GM12875 (cell line): ENCODE measurements around the gene PDZRN3.

ENCODE experiments used
- H3K4me3 ChIP-seq: one replicate; pipeline ENCODE4 v1.5.1; 2011; ENCODE audit warnings: low read depth, low read length, control low read depth
- TF ChIP-seq, protein P1 (sequence below): IDR thresholded peaks from 2 replicates; pipeline ENCODE4 v1.5.1; 2011; ENCODE audit warnings: low read depth, mild to moderate bottlenecking, control low read depth, inconsistent platforms, low read length, moderate library complexity, borderline replicate concordance; ENCODE audit not compliant: insufficient read depth

Gene PDZRN3

DNA sequence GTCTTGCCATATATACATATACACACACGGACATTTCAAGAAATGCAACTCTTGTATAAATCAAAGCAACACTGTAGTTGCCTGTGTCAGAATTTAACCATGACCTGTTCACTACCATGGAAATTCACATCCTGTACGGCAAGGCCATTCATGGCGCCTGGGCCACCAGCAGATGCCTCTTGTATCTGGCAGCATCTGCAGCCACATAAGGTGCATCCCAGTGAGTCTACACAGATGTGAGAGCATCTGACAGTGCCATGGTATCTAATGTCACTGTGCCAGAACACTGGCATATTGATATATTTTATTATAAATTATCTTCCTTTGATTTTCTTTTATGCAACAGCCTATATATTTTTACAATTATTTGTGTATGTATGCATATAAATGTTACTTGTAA lies 25.1 kb downstream of the PDZRN3 start:
- TF ChIP-seq, protein P1, sequence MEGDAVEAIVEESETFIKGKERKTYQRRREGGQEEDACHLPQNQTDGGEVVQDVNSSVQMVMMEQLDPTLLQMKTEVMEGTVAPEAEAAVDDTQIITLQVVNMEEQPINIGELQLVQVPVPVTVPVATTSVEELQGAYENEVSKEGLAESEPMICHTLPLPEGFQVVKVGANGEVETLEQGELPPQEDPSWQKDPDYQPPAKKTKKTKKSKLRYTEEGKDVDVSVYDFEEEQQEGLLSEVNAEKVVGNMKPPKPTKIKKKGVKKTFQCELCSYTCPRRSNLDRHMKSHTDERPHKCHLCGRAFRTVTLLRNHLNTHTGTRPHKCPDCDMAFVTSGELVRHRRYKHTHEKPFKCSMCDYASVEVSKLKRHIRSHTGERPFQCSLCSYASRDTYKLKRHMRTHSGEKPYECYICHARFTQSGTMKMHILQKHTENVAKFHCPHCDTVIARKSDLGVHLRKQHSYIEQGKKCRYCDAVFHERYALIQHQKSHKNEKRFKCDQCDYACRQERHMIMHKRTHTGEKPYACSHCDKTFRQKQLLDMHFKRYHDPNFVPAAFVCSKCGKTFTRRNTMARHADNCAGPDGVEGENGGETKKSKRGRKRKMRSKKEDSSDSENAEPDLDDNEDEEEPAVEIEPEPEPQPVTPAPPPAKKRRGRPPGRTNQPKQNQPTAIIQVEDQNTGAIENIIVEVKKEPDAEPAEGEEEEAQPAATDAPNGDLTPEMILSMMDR, result no peak
- no peak overlapping the region for H3K4me3 ChIP-seq

DNA sequence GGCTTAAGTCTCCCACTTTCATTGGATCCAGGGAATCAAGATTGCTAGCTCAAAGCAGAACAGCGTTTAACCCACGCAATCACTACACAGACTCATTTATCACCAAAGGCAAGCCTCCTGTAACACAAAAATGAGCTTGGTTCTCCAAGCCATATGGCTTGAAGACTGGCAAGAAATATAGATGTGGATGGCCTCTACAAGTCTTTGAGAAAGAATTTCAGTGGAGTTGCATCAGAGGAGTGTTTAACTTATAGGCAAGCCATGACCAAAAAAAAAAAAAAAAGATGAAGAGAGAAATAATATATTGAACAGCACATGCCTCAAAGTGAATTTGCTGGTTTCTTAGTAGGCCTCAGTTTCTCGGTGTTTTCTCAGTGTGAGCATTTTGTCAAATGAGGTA lies 27.3 kb downstream of the PDZRN3 start:
- no peak overlapping the region for H3K4me3 ChIP-seq
- TF ChIP-seq, protein P1, result no peak

- TF ChIP-seq, protein P1, result no peak
- H3K4me3 ChIP-seq, result no peak overlapping the region
These were observed 32.3 kb downstream of the PDZRN3 start for GRCh38 chr3:73592154-73593144.

DNA sequence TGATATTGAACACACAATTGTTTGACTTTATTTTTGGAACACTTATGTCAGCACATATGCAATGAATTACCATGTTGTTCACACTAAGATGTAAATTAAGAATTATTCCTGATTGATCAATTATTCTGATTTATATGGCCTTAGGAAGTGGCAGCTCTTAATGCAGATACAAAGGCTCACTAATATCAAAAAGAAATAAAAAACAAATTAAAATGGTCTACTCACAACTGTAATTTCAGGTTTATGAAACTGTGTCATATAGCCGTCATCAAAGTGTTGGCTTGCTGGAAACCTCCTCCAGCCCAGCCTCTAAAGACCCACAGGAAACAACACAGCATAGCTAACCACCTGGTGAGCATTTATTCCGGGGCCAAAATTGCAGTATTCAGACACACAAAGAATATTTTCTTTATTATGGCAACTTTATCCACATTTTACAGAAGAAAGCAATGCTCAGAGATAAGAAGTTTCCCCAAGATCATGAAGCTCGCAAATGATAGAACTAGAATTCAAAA lies 33.4 kb downstream of the PDZRN3 start:
- TF ChIP-seq, protein P1, result no peak
- H3K4me3 ChIP-seq, result no peak overlapping the region

DNA sequence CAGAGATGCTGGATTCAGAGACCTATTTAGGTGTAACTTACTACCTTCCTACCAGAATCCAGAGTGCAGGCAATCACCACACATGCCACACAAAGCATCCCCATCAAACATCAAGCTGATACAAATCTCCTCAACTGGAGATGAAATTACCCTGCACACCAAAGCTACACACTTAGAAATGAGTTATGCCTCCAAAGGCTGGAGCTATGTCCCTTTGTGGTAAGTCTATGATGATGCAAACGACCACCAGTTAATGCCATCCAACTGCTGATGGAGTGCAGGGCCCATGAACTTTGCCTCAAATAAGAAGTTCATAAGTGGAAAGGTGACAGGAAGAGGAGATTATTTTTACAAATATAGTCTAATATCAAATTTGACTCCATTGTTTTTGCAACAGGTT lies 38.1 kb downstream of the PDZRN3 start:
- TF ChIP-seq, protein P1, result no peak
- no peak overlapping the region for H3K4me3 ChIP-seq

DNA sequence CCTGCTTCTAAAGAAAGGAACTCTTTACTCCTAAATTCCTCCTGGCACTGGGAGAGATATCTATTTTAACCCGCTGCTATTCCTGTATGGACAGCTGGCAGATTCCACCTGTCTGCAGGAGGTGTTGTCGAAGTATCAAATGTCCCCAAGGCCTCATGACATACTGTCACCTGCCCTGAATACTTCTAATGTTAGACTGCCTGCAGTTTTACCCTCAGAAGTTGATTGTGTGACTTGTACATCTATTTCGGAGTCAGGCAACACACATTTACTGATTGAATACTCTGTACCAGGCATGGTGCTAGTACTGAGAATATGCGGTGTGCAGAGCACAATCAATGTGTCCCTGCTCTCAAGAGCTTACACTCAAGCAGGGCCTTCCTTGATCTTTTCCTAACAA lies 38.6 kb downstream of the PDZRN3 start:
- no peak overlapping the region for H3K4me3 ChIP-seq
- TF ChIP-seq, protein P1, result no peak

GRCh38 chr3:73584873-73585272 lies 39.9 kb downstream of the PDZRN3 start:
- TF ChIP-seq, protein P1, result no peak
- no peak overlapping the region for H3K4me3 ChIP-seq
